ENCODE data around the gene INO80E. TPM values are rescaled to one million over a fixed set of nuclear protein-coding genes. Genes with fewer than 3 reads are reported as not detected.

INO80E gene
- total RNA-seq, 2 donors from 2014 or later, result 46.9 to 80.2 TPM

GRCh38 chr16:29963021-29963743 is 32.9 kb upstream of the INO80E start:
- Histone ChIP-seq H3K36me3 (no peaks in the 10 kb centered on the region), H3K9ac (ENCODE audit: low read depth in 2 of 2, low read length in 2 of 2) (peak overlapping the region; percentile 91 to 97), H3K9me3 (no peaks in the 10 kb centered on the region), H3K27ac (peak overlapping the region; percentile 98), H3K27me3 (no peaks in the 10 kb centered on the region), H3K4me1 (peaks cover 9% of the 10 kb centered on the region), H3K4me3 (peak overlapping the region; percentile 72)
- TF ChIP-seq CTCF (IDR thresholded peaks at IDR 0.05), result no peak
- intact Hi-C loops (cut with DNase I), result no loop called here
- DNase-seq, result no peak

DNA sequence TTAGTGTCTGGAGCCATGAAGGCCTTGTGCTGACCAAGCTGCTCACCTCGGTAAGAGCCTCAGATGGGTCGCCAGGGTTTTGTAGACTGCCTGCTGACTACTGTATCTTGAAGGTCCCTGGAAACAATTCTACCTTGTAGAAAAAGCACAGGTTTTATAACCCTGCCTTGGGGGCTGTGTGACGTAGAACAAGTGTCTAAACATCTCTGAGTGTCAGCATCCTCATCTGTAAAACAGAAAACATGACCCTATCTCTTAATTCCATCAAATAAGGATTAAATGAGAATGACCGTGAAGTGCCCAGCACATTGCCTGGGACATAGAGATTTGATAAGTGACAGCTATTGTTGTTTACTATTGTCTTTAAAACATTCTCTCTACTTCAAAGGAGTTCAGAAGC is 27.8 kb upstream of the INO80E start:
- H3K27ac ChIP-seq, result no peak overlapping the region
- no peak for DNase-seq
- peaks cover under 1% of the 10 kb centered on the region for H3K4me1 ChIP-seq
- H3K36me3 ChIP-seq, result peaks cover 9% of the 10 kb centered on the region
- TF ChIP-seq CTCF (IDR thresholded peaks at IDR 0.05), result no peak
- no peaks in the 10 kb centered on the region for H3K27me3 ChIP-seq
- no peak overlapping the region for H3K4me3 ChIP-seq
- H3K9me3 ChIP-seq, result no peaks in the 10 kb centered on the region
- intact Hi-C loops (cut with DNase I), result no loop called here
- no peak overlapping the region for H3K9ac ChIP-seq (ENCODE audit: low read depth in 2 of 2, low read length in 2 of 2)

DNA sequence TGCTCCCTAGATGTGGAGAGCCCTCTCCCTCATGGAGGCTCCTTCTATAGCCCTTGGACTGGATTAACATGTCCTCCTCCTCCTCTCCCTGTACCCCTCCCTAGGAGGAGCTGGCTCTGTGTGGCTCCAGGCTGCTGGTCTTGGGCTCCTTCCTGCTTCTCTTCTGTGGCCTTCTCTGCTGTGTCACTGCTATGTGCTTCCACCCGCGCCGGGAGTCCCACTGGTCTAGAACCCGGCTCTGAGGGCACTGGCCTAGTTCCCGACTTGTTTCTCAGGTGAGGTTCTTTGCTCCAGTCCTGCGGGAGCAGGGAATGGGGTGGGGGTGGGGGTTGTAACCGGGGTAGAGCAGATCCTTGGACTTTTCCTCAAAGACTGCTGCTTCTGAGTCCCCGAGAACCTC is 24.7 kb upstream of the INO80E start:
- no peak overlapping the region for H3K4me3 ChIP-seq
- TF ChIP-seq CTCF (IDR thresholded peaks at IDR 0.05), result no peak
- peaks cover 11% of the 10 kb centered on the region for H3K4me1 ChIP-seq
- intact Hi-C loops (cut with DNase I), result no loop called here
- H3K27me3 ChIP-seq, result no peaks in the 10 kb centered on the region
- no peak for DNase-seq
- no peak overlapping the region for H3K27ac ChIP-seq
- no peaks in the 10 kb centered on the region for H3K9me3 ChIP-seq
- peaks cover 9% of the 10 kb centered on the region for H3K36me3 ChIP-seq
- H3K9ac ChIP-seq (ENCODE audit: low read depth in 2 of 2, low read length in 2 of 2), result no peak overlapping the region

GRCh38 chr16:29972500-29972899 is 23.5 kb upstream of the INO80E start:
- no peak for TF ChIP-seq CTCF (IDR thresholded peaks at IDR 0.05)
- H3K27me3 ChIP-seq, result no peaks in the 10 kb centered on the region
- intact Hi-C loops (cut with DNase I), result no loop called here
- H3K4me3 ChIP-seq, result no peak overlapping the region
- DNase-seq, result no peak
- H3K9ac ChIP-seq (ENCODE audit: low read depth in 2 of 2, low read length in 2 of 2), result no peak overlapping the region
- H3K4me1 ChIP-seq, result peaks cover 17% of the 10 kb centered on the region
- H3K36me3 ChIP-seq, result peaks cover 9% of the 10 kb centered on the region
- no peak overlapping the region for H3K27ac ChIP-seq
- H3K9me3 ChIP-seq, result no peaks in the 10 kb centered on the region

GRCh38 chr16:29972992-29973383 is 23.1 kb upstream of the INO80E start:
- Histone ChIP-seq H3K9me3 (no peaks in the 10 kb centered on the region), H3K4me3 (no peak overlapping the region), H3K36me3 (peaks cover 9% of the 10 kb centered on the region), H3K4me1 (peaks cover 17% of the 10 kb centered on the region), H3K9ac (ENCODE audit: low read depth in 2 of 2, low read length in 2 of 2) (no peak overlapping the region), H3K27me3 (no peaks in the 10 kb centered on the region), H3K27ac (peak overlapping the region; percentile 74)
- TF ChIP-seq CTCF (IDR thresholded peaks at IDR 0.05), result no peak
- no peak for DNase-seq
- intact Hi-C loops (cut with DNase I), result no loop called here
